ENCODE measurements around the gene CGB8. TPM values are rescaled to one million over a fixed set of nuclear protein-coding genes. Genes with fewer than 3 reads are reported as not detected.
A peak's percentile ranks its signal among the peaks of the same experiment; 100 is the strongest.
"Not testable (repeated sequence)": the region's sequence is repeated elsewhere in the genome, so short reads cannot be mapped to it uniquely, and the experiment has no call there.

Gene CGB8
- total RNA-seq, 2 experiments from 2014 or later = not detected

- DNase-seq; H3K27me3 Mint-ChIP-seq; ATAC-seq; POLR2A ChIA-PET; CTCF ChIA-PET; H3K36me3 Mint-ChIP-seq (ENCODE audit: low read depth); intact Hi-C loops (cut with DNase I, micrococcal nuclease); H3K4me3 Mint-ChIP-seq; H3K4me1 Mint-ChIP-seq; H3K27ac Mint-ChIP-seq; H3K9me3 Mint-ChIP-seq (ENCODE audit: low read depth): not testable (repeated sequence)
Measured at GRCh38 chr19:49025088-49025487, 23.8 kb downstream of the CGB8 start.

GRCh38 chr19:49024233-49024632, 24.7 kb downstream of the CGB8 start, which contains the start of gene CGB3:
Gene CGB3, minus strand, starts transcription at chr19:49024333. Its CDS starts 362 bp downstream, at chr19:49023971.
- CTCF ChIA-PET; H3K36me3 Mint-ChIP-seq (ENCODE audit: low read depth); ATAC-seq: not testable (repeated sequence)

DNA sequence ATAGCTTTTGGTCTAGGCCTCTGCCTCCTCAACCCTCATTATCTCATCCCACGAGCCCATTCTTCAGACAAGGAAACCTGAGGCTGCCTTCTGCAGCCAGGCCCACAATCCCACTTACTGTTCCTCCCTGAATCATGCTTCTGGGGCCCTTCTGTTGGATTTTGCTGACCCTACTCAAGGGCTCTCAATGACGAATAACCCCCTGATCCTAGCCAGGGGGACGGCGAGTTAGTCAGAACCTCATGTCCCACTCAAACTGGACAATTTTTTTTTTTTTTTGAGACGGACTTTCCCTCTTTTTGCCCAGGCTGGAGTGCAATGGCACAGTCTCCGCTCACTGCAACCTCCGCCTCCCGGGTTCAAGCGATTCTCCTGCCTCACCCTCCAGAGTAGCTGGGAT, 26.8 kb downstream of the CGB8 start:
- ATAC-seq (no peak), DNase-seq (no peak)
- Mint-ChIP-seq H3K27ac (no peak overlapping the region), H3K4me1 (peaks cover 16% of the 10 kb centered on the region), H3K4me3 (no peak overlapping the region), H3K9me3 (ENCODE audit: low read depth) (no peaks in the 10 kb centered on the region), H3K27me3 (peaks cover 6% of the 10 kb centered on the region), H3K36me3 (ENCODE audit: low read depth) (no peaks in the 10 kb centered on the region)
- ChIA-PET POLR2A (no interaction called here), CTCF (interaction anchor here (1.5 kb wide), 1 partner anchor 22 kb away, joined by 5 read pairs; no protein-coding TSS in a partner anchor)
- intact Hi-C loops (cut with DNase I, micrococcal nuclease) = no loop called here

More at GRCh38 chr19:49024233-49024632, 24.7 kb downstream of the CGB8 start, which contains the start of gene CGB3:
- H3K9me3 Mint-ChIP-seq (ENCODE audit: low read depth); H3K4me3 Mint-ChIP-seq; POLR2A ChIA-PET; H3K27ac Mint-ChIP-seq; DNase-seq; intact Hi-C loops (cut with DNase I, micrococcal nuclease); H3K27me3 Mint-ChIP-seq: not testable (repeated sequence)
- H3K4me1 Mint-ChIP-seq = peaks cover 10% of the 10 kb centered on the region

DNA sequence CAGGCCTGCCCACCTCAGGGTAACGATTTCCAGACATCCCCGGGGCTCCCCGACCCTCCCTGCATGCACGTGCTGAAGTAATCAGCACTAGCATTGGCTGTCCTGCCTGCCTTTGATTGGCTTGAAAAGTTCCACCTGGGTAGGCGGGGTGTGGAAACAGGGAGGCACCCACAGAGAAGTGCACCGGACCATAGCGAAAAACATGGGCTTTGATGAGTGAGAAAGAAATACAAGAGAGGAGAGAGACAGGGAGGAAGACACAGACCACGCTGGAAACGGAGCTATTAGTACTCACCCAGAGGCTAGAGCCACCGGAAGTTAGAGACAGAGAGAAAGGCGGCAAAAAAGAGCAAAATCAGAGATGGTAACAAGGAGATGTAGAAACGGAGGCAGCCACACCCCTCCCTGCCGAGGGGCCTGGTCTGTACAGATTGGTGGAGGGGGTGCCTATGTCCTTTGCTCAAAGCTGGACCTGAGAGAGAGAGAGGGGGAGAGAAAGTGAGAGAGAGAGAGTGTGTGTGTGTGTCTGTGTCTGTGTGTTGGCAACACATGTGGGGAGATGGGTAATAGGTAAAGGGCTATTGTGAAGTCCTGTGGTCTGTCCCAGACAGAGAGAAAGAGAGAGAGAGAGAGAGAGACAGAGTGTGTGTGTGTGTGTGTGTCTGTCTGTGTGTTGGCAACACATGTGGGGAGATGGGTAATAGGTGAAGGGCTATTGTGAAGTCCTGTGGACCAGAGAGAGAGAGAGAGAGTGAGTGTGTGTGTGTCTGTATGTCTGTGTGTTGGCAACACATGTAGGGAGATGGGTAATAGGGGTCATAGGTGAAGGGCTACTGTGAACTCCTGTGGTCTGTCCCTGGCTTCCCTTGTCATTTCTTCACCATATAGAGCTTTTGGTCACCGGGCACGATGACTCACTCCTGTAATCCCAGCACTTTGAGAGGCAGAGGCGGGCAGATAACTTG, 27.7 kb downstream of the CGB8 start:
- intact Hi-C loops (cut with DNase I, micrococcal nuclease) = no loop called here
- Mint-ChIP-seq H3K4me3 (no peak overlapping the region), H3K27ac (no peak overlapping the region), H3K4me1 (peaks cover 16% of the 10 kb centered on the region), H3K9me3 (ENCODE audit: low read depth) (no peaks in the 10 kb centered on the region), H3K36me3 (ENCODE audit: low read depth) (peaks cover 3% of the 10 kb centered on the region), H3K27me3 (peaks cover 6% of the 10 kb centered on the region)
- ChIA-PET CTCF (interaction anchor here (0.7 to 2.2 kb wide), 4 partner anchors 16 to 50 kb away, joined by 3 to 18 read pairs (median 4); partner anchors contain the start of genes GYS1 and RUVBL2), POLR2A (no interaction called here)
- DNase-seq = peak; percentile 41
- ATAC-seq = no peak

GRCh38 chr19:49020342-49020741, 28.6 kb downstream of the CGB8 start:
- no peak overlapping the region for H3K4me3 Mint-ChIP-seq
- H3K27ac Mint-ChIP-seq = no peak overlapping the region
- H3K9me3 Mint-ChIP-seq (ENCODE audit: low read depth) = no peaks in the 10 kb centered on the region
- peaks cover 5% of the 10 kb centered on the region for H3K36me3 Mint-ChIP-seq (ENCODE audit: low read depth)
- ATAC-seq (no peak), DNase-seq (peak; percentile 27)
- CTCF ChIA-PET = interaction anchor here (0.6 to 2.7 kb wide), 5 partner anchors 9 to 86 kb away, joined by 3 to 18 read pairs (median 6); partner anchors contain the start of genes GYS1 and RUVBL2
- intact Hi-C loops (cut with DNase I, micrococcal nuclease) = no loop called here
- peaks cover 6% of the 10 kb centered on the region for H3K27me3 Mint-ChIP-seq
- H3K4me1 Mint-ChIP-seq = peaks cover 16% of the 10 kb centered on the region
- POLR2A ChIA-PET = interaction anchor here (0.6 kb wide), 1 partner anchor 87 kb away, joined by 4 read pairs; no protein-coding TSS in a partner anchor

DNA sequence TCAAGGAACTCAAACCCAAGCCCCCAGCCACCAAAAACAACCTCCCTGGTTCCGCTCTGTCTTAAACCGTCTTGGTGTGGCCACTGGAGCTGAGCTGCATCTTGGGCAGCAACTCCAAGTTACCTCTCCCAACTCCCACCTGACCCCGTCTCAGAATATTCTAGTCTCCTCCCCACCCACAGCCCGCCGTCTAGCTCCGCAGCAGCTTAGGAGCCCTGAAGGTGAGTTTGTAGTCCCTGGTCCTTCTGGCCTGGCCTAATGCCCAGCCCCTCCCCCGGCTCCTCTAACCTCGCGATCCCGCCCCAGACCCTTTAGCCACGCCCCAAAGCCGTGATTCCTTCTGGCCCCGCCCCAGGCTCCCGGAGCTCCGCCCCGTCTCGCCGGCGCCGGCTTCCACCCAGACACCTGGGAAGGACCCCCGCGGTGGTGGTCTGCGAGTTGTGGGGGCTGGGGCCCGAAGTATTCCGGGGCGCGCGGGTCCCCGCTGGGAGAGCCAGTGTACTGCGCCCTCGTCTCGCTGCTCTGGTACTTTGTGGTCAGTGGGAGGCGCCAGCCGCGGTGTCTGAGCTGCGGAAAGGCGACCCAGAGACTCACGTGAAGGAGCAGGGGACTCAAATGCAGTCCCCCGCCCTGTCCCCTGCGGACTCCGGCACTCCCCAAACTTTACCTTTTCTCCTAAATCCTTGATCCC, 29.5 kb downstream of the CGB8 start:
- DNase-seq = peak; percentile 82
- intact Hi-C loops (cut with DNase I, micrococcal nuclease) = loop anchor here in 1 of 2 experiments (5.0 kb wide), 1 partner anchor 133 kb away; no protein-coding TSS in a partner anchor
- peak overlapping the region; percentile 76 for H3K4me3 Mint-ChIP-seq
- H3K36me3 Mint-ChIP-seq (ENCODE audit: low read depth) = peaks cover 5% of the 10 kb centered on the region
- POLR2A ChIA-PET = interaction anchor here (0.6 to 0.8 kb wide), 2 partner anchors 26 to 68 kb away, joined by 3 read pairs; partner anchors contain the start of gene RUVBL2
- ATAC-seq = peak; percentile 66
- H3K4me1 Mint-ChIP-seq = peaks cover 16% of the 10 kb centered on the region
- CTCF ChIA-PET = interaction anchor here (0.6 to 2.7 kb wide), 7 partner anchors 8 to 87 kb away, joined by 3 to 18 read pairs (median 5); partner anchors contain the start of genes GYS1 and RUVBL2
- H3K9me3 Mint-ChIP-seq (ENCODE audit: low read depth) = no peaks in the 10 kb centered on the region
- H3K27me3 Mint-ChIP-seq = peaks cover 6% of the 10 kb centered on the region
- H3K27ac Mint-ChIP-seq = peak overlapping the region; percentile 63

- H3K27ac Mint-ChIP-seq = peak overlapping the region; percentile 63
- intact Hi-C loops (cut with DNase I, micrococcal nuclease) = loop anchor here in 1 of 2 experiments (5.0 kb wide), 1 partner anchor 134 kb away; no protein-coding TSS in a partner anchor
- POLR2A ChIA-PET = interaction anchor here (0.6 kb wide), 2 partner anchors 69 to 92 kb away, joined by 3 read pairs; no protein-coding TSS in a partner anchor
Measured at GRCh38 chr19:49018388-49019241, 30.3 kb downstream of the CGB8 start.

DNA sequence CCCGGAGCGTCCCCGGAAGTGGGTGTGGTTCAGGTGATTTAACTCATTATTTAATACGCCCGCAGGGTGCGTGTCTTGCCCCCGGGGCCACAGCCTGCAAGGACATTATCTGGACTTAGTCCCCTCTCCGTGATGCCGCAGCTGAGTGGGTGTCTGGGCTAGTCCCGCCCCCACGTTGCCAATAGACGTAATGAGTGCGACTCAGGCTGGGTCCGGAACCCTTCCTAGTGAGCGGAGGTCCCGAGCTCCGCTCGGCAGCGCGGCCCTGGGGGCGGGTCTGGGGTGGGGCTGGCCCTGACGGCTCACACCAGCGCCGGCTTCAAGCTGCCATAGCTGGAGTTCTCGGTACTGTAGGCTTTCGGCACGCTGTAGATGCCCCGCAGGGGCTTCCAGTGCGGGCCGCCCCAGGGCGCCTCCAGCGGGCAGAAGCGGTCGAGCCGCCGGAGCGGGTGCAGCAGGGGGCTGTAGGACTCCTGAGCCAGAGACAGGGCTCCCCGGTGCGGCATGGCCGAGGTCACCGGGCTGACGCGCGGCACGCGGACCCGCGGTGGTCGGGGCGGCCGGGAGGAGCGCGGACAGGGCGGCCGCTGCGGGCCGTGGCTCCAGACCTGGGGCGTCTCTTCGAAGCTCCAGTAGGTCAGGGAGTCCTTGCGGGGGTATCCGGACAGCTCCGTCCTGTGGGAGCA, 31.1 kb downstream of the CGB8 start:
- peaks cover 6% of the 10 kb centered on the region for H3K27me3 Mint-ChIP-seq
- CTCF ChIA-PET = interaction anchor here (0.5 to 2.7 kb wide), 6 partner anchors 18 to 208 kb away, joined by 3 to 13 read pairs (median 4); partner anchors contain the start of genes GYS1 and RUVBL2

More at GRCh38 chr19:49018388-49019241, 30.3 kb downstream of the CGB8 start:
- DNase-seq (peak; percentile 36), ATAC-seq (peak; percentile 22)
- H3K4me3 Mint-ChIP-seq = peak overlapping the region; percentile 76
- not testable (repeated sequence) for H3K27me3 Mint-ChIP-seq; H3K36me3 Mint-ChIP-seq (ENCODE audit: low read depth); H3K9me3 Mint-ChIP-seq (ENCODE audit: low read depth)
- CTCF ChIA-PET = interaction anchor here (0.9 to 2.7 kb wide), 7 partner anchors 19 to 51 kb away, joined by 4 to 18 read pairs (median 6); partner anchors contain the start of genes GYS1 and RUVBL2
- peaks cover 16% of the 10 kb centered on the region for H3K4me1 Mint-ChIP-seq

GRCh38 chr19:49017041-49017665, 31.8 kb downstream of the CGB8 start, which contains the start of gene LHB:
Gene LHB, minus strand, starts transcription at chr19:49017091. Its CDS starts 10 bp downstream, at chr19:49017081.
- peaks cover 9% of the 10 kb centered on the region for H3K36me3 Mint-ChIP-seq (ENCODE audit: low read depth)
- ChIA-PET CTCF (interaction anchor here (0.5 to 1.1 kb wide), 4 partner anchors 17 to 209 kb away, joined by 3 to 6 read pairs (median 3); partner anchors contain the start of genes GYS1 and RUVBL2), POLR2A (no interaction called here)
- no peak within 1 kb of the TSS for H3K27ac Mint-ChIP-seq
- peaks cover 6% of the 10 kb centered on the region for H3K27me3 Mint-ChIP-seq
- H3K9me3 Mint-ChIP-seq (ENCODE audit: low read depth) = no peaks in the 10 kb centered on the region
- intact Hi-C loops (cut with DNase I, micrococcal nuclease) = loop anchor here in 1 of 2 experiments (5.0 kb wide), 1 partner anchor 135 kb away; no protein-coding TSS in a partner anchor
- H3K4me1 Mint-ChIP-seq = peaks cover 16% of the 10 kb centered on the region
- no peak for DNase-seq
- H3K4me3 Mint-ChIP-seq = no peak within 1 kb of the TSS
- no peak for ATAC-seq

More for the DNA sequence above, 31.1 kb downstream of the CGB8 start:
- Mint-ChIP-seq H3K36me3 (ENCODE audit: low read depth) (peaks cover 9% of the 10 kb centered on the region), H3K9me3 (ENCODE audit: low read depth) (no peaks in the 10 kb centered on the region), H3K4me1 (peaks cover 16% of the 10 kb centered on the region), H3K27ac (no peak overlapping the region), H3K4me3 (peak overlapping the region; percentile 76)
- intact Hi-C loops (cut with DNase I, micrococcal nuclease) = loop anchor here in 1 of 2 experiments (5.0 kb wide), 1 partner anchor 134 kb away; no protein-coding TSS in a partner anchor
- peak; percentile 76 for ATAC-seq
- peak; percentile 80 for DNase-seq
- POLR2A ChIA-PET = interaction anchor here (0.6 kb wide), 1 partner anchor 93 kb away, joined by 3 read pairs; no protein-coding TSS in a partner anchor

Data from activated CD4-positive, alpha-beta T cell treated with anti-CD3 and anti-CD28 coated beads for 36 hours (primary cell).